MCF 10A (cell line): ENCODE results near the gene TNK2. TPM values are rescaled to one million over a fixed set of nuclear protein-coding genes. Genes with fewer than 3 reads are reported as not detected.

Source experiments
- BruUV-seq: library from RNA; stranded (reverse); fragments of 400-500 nt; replicated peaks from 2 replicates; lab custom pipeline; 2021; lab: Mats Ljungman, UMichigan
- CTCF ChIA-PET: fragments of 300-600 bp; sonication (Branson Sonifier 250); formaldehyde crosslinking; extraction: SDS; loops from one replicate; lab custom pipeline; 2021; ENCODE audit warnings: antibody characterized with exemption, inconsistent platforms; lab: Yijun Ruan, JAX
- POLR2A ChIA-PET: fragments of 300-600, 350-650 bp; sonication (Branson Sonifier 250); formaldehyde crosslinking; extraction: SDS; loops from one replicate; lab custom pipeline; 2020; ENCODE audit warnings: antibody characterized with exemption, inconsistent platforms; lab: Yijun Ruan, JAX
- DNase-seq: peaks from one replicate; pipeline ENCODE4 v3.0.0-alpha.2; 2018; ENCODE audit not compliant: unreplicated experiment
- H3K27ac Mint-ChIP-seq: one replicate; pipeline ENCODE4 v1.8.0; 2022; ENCODE audit warnings: mild to moderate bottlenecking, low read depth, mixed read lengths; ENCODE audit not compliant: unreplicated experiment
- H3K27me3 Mint-ChIP-seq: one replicate; pipeline ENCODE4 v1.8.0; 2022; ENCODE audit warnings: mixed read lengths; ENCODE audit not compliant: insufficient read depth, unreplicated experiment
- H3K36me3 Mint-ChIP-seq: one replicate; pipeline ENCODE4 v1.8.0; 2022; ENCODE audit warnings: mild to moderate bottlenecking, moderate library complexity, mixed read lengths; ENCODE audit not compliant: insufficient read depth, unreplicated experiment
- H3K4me1 Mint-ChIP-seq: one replicate; pipeline ENCODE4 v1.8.0; 2022; ENCODE audit warnings: mixed read lengths; ENCODE audit not compliant: insufficient read depth, unreplicated experiment
- H3K4me3 Mint-ChIP-seq: one replicate; pipeline ENCODE4 v1.8.0; 2022; ENCODE audit warnings: mild to moderate bottlenecking, moderate library complexity, mixed read lengths; ENCODE audit not compliant: unreplicated experiment
- H3K9me3 Mint-ChIP-seq: one replicate; pipeline ENCODE4 v1.8.0; 2022; ENCODE audit warnings: mixed read lengths; ENCODE audit not compliant: unreplicated experiment
- intact Hi-C: fragments of 100-400 bp; cut with micrococcal nuclease; formaldehyde crosslinking; loops from 2 replicates; pipeline ENCODE4 v1.14.1; 2022
- total RNA-seq: library from RNA; stranded (reverse); gene quantifications from 2 replicates; pipeline ENCODE4 v1.2.3, GENCODE V29; 2022
- TF ChIP-seq, protein P1 (sequence below): fragments of 200-600 bp; IDR thresholded peaks from one replicate; pipeline ENCODE4 v1.8.0; 2022; ENCODE audit warnings: antibody characterized with exemption, mild to moderate bottlenecking; ENCODE audit not compliant: unreplicated experiment

TNK2 gene
- total RNA-seq, 1 experiment from 2014 or later, result 75.8 TPM

GRCh38 chr3:195823280-195823679 lies 85.1 kb downstream of the TNK2 start:
- peaks cover 4% of the 10 kb centered on the region for H3K36me3 Mint-ChIP-seq
- peaks cover 36% of the 10 kb centered on the region for H3K27me3 Mint-ChIP-seq
- POLR2A ChIA-PET, result no interaction called here
- CTCF ChIA-PET, result no interaction called here
- BruUV-seq, result no TSS peak
- peaks cover 12% of the 10 kb centered on the region for H3K4me1 Mint-ChIP-seq
- peak; percentile 56 for DNase-seq
- no peak overlapping the region for H3K27ac Mint-ChIP-seq
- intact Hi-C loops, result no loop called here
- no peak overlapping the region for H3K4me3 Mint-ChIP-seq
- TF ChIP-seq, protein P1, sequence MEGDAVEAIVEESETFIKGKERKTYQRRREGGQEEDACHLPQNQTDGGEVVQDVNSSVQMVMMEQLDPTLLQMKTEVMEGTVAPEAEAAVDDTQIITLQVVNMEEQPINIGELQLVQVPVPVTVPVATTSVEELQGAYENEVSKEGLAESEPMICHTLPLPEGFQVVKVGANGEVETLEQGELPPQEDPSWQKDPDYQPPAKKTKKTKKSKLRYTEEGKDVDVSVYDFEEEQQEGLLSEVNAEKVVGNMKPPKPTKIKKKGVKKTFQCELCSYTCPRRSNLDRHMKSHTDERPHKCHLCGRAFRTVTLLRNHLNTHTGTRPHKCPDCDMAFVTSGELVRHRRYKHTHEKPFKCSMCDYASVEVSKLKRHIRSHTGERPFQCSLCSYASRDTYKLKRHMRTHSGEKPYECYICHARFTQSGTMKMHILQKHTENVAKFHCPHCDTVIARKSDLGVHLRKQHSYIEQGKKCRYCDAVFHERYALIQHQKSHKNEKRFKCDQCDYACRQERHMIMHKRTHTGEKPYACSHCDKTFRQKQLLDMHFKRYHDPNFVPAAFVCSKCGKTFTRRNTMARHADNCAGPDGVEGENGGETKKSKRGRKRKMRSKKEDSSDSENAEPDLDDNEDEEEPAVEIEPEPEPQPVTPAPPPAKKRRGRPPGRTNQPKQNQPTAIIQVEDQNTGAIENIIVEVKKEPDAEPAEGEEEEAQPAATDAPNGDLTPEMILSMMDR, result no peak
- H3K9me3 Mint-ChIP-seq, result no peaks in the 10 kb centered on the region

DNA sequence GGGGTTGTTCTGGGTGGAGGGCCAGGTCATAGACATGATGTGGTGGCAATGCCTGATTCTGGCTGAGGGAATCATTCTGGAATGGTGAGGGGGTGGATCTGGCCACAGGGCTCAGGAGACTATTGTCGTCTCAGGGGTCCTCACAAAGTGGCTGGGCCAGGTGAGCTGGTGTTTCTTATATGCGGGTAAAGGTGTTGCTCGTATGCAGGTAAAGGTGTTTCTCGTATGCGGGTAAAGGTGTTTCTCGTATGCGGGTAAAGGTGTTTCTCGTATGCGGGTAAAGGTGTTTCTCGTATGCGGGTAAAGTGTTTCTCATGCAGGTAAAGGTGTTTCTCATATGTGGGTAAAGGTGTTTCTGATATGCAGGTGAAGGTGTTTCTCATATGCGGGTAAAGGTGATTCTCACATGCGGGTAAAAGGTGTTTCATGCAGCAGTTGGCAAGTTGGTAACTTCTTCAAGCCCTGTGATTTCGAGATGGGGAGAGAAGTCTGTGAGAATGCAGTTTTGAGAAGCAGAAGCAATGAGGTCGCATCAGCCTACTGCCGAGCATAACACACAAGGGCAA lies 86.1 kb downstream of the TNK2 start:
- Mint-ChIP-seq H3K9me3 (no peaks in the 10 kb centered on the region), H3K27ac (no peak overlapping the region), H3K36me3 (peaks cover 4% of the 10 kb centered on the region), H3K27me3 (peaks cover 36% of the 10 kb centered on the region), H3K4me1 (peaks cover 12% of the 10 kb centered on the region), H3K4me3 (no peak overlapping the region)
- POLR2A ChIA-PET, result no interaction called here
- no TSS peak for BruUV-seq
- intact Hi-C loops, result no loop called here
- no peak for DNase-seq
- TF ChIP-seq, protein P1, result no peak
- CTCF ChIA-PET, result interaction anchor here (0.7 kb wide), 1 partner anchor 151 kb away, joined by 4 read pairs; no protein-coding TSS in a partner anchor

DNA sequence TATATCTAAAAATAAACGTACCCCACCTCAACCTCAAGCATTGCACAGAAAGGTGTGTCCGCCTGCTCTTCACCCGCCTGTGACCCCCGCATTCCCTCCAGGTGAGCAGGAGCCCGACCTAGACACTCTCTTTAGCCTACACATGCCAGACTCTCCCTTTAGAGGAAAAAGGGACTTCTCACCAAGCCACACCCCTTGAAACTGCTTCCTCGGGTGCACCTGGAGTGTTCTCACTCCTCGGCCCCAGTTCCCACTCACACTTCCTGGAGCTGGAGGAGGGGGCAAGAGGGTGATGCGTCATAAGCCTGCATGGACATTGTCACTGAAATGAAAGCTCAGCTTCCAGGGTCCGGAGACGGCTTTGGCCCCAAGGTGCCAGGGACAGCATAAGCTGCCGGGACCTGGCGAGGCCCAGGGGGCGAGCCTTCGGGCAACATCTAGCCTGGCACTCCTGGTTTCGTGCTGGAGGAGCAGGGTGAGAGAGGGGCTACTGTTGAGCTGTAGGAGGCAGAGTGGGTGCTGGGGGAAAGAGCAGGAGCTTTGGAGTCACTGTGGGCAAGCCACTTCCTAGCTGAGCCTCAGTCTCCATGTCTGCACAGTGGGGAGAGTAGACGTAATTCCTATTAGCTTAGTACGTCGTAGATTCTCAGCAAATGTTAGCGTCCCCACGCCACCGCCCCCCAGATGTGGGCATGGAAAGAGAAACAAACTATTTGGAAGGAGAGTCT lies 86.8 kb downstream of the TNK2 start:
- H3K4me3 Mint-ChIP-seq, result no peak overlapping the region
- no peak overlapping the region for H3K27ac Mint-ChIP-seq
- CTCF ChIA-PET, result interaction anchor here (0.6 kb wide), 1 partner anchor 12 kb away, joined by 3 read pairs; no protein-coding TSS in a partner anchor
- peaks cover 4% of the 10 kb centered on the region for H3K36me3 Mint-ChIP-seq
- no TSS peak for BruUV-seq
- no peak for DNase-seq
- intact Hi-C loops, result no loop called here
- TF ChIP-seq, protein P1, result no peak
- H3K9me3 Mint-ChIP-seq, result no peaks in the 10 kb centered on the region
- POLR2A ChIA-PET, result no interaction called here
- peaks cover 12% of the 10 kb centered on the region for H3K4me1 Mint-ChIP-seq
- peaks cover 36% of the 10 kb centered on the region for H3K27me3 Mint-ChIP-seq

- BruUV-seq, result no TSS peak
- Mint-ChIP-seq H3K36me3 (peaks cover 4% of the 10 kb centered on the region), H3K9me3 (no peaks in the 10 kb centered on the region), H3K27ac (no peak overlapping the region), H3K4me3 (no peak overlapping the region), H3K27me3 (peaks cover 36% of the 10 kb centered on the region), H3K4me1 (peaks cover 12% of the 10 kb centered on the region)
- TF ChIP-seq, protein P1, result no peak
- intact Hi-C loops, result no loop called here
- ChIA-PET POLR2A (no interaction called here), CTCF (no interaction called here)
- no peak for DNase-seq
These were observed 87.5 kb downstream of the TNK2 start for GRCh38 chr3:195820901-195821300.
